MM.1S (cell line): Measurements from ENCODE around the gene COX14.

Experiments used
- CTCF ChIP-seq: fragments of 300-600 bp; sonication (generic); IDR thresholded peaks from 2 replicates; pipeline ENCODE4 v1.5.1; 2016; ENCODE audit warnings: antibody characterized with exemption, low read length, mixed read lengths
- EZH2 ChIP-seq: fragments of 300-600 bp; sonication (generic); optimal IDR thresholded peaks from 2 replicates; pipeline ENCODE3; 2017; ENCODE audit warnings: low read depth, mild to moderate bottlenecking, antibody characterized with exemption, low read length, mixed read lengths
- EZH2phosphoT487 ChIP-seq: fragments of 300-600 bp; sonication (generic); IDR thresholded peaks from 2 replicates; pipeline ENCODE4 v1.6.1; 2018; ENCODE audit warnings: antibody characterized with exemption, low read length

DNA sequence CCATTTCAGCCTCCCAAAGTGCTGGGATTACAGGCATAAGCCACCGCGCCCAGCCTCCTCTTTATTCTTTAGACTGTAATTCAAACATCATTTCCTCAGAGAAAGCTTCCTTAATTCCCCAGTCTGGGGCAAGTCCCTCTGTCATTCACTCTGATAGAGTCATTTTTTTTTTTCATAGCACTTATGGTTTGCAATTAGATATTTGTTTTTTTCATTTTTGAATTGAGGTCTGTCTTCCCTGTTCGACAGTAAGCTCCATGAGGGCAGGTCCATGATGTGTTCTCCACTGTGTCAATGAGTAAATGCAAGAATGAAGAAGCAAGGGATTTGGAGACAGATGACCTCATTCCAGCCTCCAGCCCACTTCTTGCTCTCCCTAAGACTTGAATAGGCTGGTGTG lies 42.5 kb upstream of the COX14 start:
- TF ChIP-seq EZH2 (no peak), CTCF (no peak), EZH2phosphoT487 (no peak)
